ENCODE data around the gene ELF3.

Gene ELF3

DNA sequence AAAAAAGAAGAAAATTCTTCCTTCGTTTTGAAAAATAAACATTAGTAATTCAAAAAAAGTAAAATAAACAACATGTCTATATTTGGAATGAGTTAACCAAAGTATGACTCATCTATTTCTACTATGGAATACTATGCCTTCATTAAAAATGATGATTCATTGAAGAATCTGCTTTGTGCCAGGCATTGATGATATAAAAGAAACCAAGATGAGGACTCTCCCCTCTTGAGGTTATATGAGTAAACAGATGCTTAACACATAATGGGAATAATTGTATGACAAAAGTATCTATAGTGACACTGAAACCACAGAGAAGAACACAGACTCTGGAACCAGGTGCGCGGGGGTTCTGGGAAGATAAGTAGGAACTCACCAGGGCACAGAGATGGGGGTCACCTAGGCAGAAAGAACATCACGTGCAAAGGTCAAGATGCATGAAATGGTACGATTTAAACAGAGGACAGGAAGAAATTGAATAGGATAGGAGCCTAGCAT, 18.8 kb downstream of the ELF3 start:
- TF ChIP-seq CTCF (IDR thresholded peaks at IDR 0.05; ENCODE audit: extremely low read depth, missing control alignments) = no peak
- no peak for DNase-seq (ENCODE audit: low spot score)

GRCh38 chr1:202029727-202030126, 19.3 kb downstream of the ELF3 start:
- TF ChIP-seq CTCF (IDR thresholded peaks at IDR 0.05; ENCODE audit: extremely low read depth, missing control alignments) = no peak
- DNase-seq (ENCODE audit: low spot score) = no peak

DNA sequence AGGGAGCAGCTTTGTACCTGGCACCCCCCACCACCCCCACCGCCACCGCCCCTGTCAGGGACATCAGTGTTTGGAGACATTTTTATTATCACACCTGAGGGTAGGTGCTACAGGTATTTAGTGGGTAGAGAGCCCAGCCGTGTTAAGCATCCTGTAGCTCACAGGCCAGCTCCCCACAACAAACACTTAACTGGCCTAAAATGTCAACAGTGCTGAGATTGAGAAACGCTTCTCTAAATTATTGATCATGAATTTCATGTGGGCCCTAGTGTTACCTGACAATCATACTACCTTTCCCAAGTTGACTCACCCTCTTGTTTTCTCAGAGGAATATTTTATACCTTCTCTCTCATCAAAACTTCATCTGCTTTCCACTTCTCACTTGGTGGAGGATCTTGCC, 21.4 kb downstream of the ELF3 start:
- DNase-seq (ENCODE audit: low spot score) = no peak
- TF ChIP-seq CTCF (IDR thresholded peaks at IDR 0.05; ENCODE audit: extremely low read depth, missing control alignments) = no peak

- TF ChIP-seq CTCF (IDR thresholded peaks at IDR 0.05; ENCODE audit: extremely low read depth, missing control alignments) = no peak
- DNase-seq (ENCODE audit: low spot score) = no peak
Observed at GRCh38 chr1:202034149-202034682, 23.8 kb downstream of the ELF3 start.

GRCh38 chr1:202034683-202035462, 24.5 kb downstream of the ELF3 start:
- TF ChIP-seq CTCF (IDR thresholded peaks at IDR 0.05; ENCODE audit: extremely low read depth, missing control alignments) = no peak
- DNase-seq (ENCODE audit: low spot score) = peak; percentile 48

- no peak for DNase-seq (ENCODE audit: low spot score)
- no peak for TF ChIP-seq CTCF (IDR thresholded peaks at IDR 0.05; ENCODE audit: extremely low read depth, missing control alignments)
Observed at GRCh38 chr1:202036595-202037387, 26.4 kb downstream of the ELF3 start.

All from GM20000 (cell line).